Heart left ventricle (tissue), 16 donors: ENCODE results near the gene SNAP47. TPM values are rescaled to one million over a fixed set of nuclear protein-coding genes. Genes with fewer than 3 reads are reported as not detected.

Experiments used
- ATAC-seq, 4 donors: fragments of 200-7000 bp; cut with Tn5 transposase; one replicate each; pipeline ENCODE4 v1.9.1; 2020 to 2022; ENCODE audit warnings: moderate library complexity in 4 of 4, mild to moderate bottlenecking in 3 of 4, moderate number of reproducible peaks in 1 of 4
- DNase-seq, 5 donors: peaks; one replicate each; pipeline ENCODE4 v3.0.0-alpha.2; 2020
- H3K27ac ChIP-seq, 12 donors: fragments of 200-600 bp; sonication (generic) in 4 of 12; one replicate each; pipeline versions ENCODE4 v1.5.0 to v1.8.0; 2016 to 2022; ENCODE audit warnings: mild to moderate bottlenecking in 2 of 12
- H3K27me3 ChIP-seq, 9 donors: fragments of 200-600 bp; sonication (generic) in 2 of 9; one replicate each; pipeline versions ENCODE4 v1.5.1 to v1.8.0; 2016 to 2022; ENCODE audit warnings: mild to moderate bottlenecking in 3 of 9
- H3K36me3 ChIP-seq, 9 donors: fragments of 200-600 bp; sonication (generic) in 2 of 9; one replicate each; pipeline versions ENCODE4 v1.5.0 to v1.8.0; 2018 to 2022; ENCODE audit warnings: mild to moderate bottlenecking in 2 of 9
- H3K4me1 ChIP-seq, 12 donors: fragments of 200-600 bp; sonication (generic) in 4 of 12; one replicate each; pipeline versions ENCODE4 v1.5.0 to v1.8.0; 2016 to 2022; ENCODE audit warnings: mild to moderate bottlenecking in 3 of 12
- H3K4me3 ChIP-seq, 12 donors: fragments of 200-600 bp; sonication (generic) in 4 of 12; one replicate each; pipeline versions ENCODE4 v1.5.0 to v1.8.0; 2017 to 2022; ENCODE audit warnings: mild to moderate bottlenecking in 9 of 12, moderate library complexity in 4 of 12
- H3K9me3 ChIP-seq, 12 donors: fragments of 200-600 bp; sonication (generic) in 4 of 12; one replicate each; pipeline versions ENCODE4 v1.5.0 to v1.8.0; 2016 to 2022; ENCODE audit warnings: mild to moderate bottlenecking in 1 of 12
- CTCF ChIP-seq, 12 donors: fragments of 200-600 bp; sonication (generic) in 4 of 12; IDR thresholded peaks; one replicate each; pipeline versions ENCODE4 v1.5.0 to v1.8.0; 2018 to 2022; ENCODE audit warnings: antibody characterized with exemption in 12 of 12, mild to moderate bottlenecking in 5 of 12
- POLR2A ChIP-seq, 2 donors: fragments of 450-650 bp; IDR thresholded peaks; one replicate each; pipeline ENCODE4 v1.6.1; 2017; ENCODE audit warnings: antibody characterized with exemption in 2 of 2, mild to moderate bottlenecking in 2 of 2, moderate library complexity in 2 of 2
- WGBS, 4 donors: extraction: QIAGEN DNeasy Blood & Tissue Kit in 2 of 4; methylation state at CpG; one replicate each; pipeline versions ENCODE4 v1.1.5 to v1.1.7; 2013 to 2018; 5-methylcytosine and 5-hydroxymethylcytosine counted together
- intact Hi-C, 10 donors: fragments of 100-400 bp; cut with DNase I; formaldehyde crosslinking; loops; one replicate each; pipeline versions ENCODE4 v1.11.1 to v1.14.2; 2022
- polyA plus RNA-seq, 2 donors: library from polyadenylated mRNA; stranded (reverse); fragments of 200-250 nt; gene quantifications; one replicate each; pipeline ENCODE4 v1.2.3, GENCODE V29; 2013
- total RNA-seq, 9 donors: library from RNA; depleted of rRNA in 2 of 9; stranded (reverse); fragments of >200 nt in 2 of 9; fragmentation: NEBNext Ultra II Directional in 3 of 9; extraction: Animal tissue kit (Norgen Biotek cat#: 25700) in 3 of 9; gene quantifications; one replicate each; pipeline versions ENCODE4 v1.1.0 to v1.2.4, GENCODE V29; 2016 to 2023
- donor health status: ischemic (EF 13 %, LVEDD 7.1; RV severe dilation, severe dysfunction).
- donor health status: healthy with polysubstance abuse.
- donor health status: DM: no; HTN: yes; CAD: no.
- donor health status: DM: no; HTN: no; CAD: no.
- donor health status: ischemic (EF 25% LVEDD 6.9; RV normal size, moderate dysfunction).
- donor health status: ischemic (EF 25% LVEDD 5.7; RV mildly dilated, moderate dysfunction).
- donor health status: healthy.
- donor health status: DM: yes; HTN: yes; CAD: no.
- donor health status: ischemic (EF 35%, LVEDD 5.7; RV mildly dilated, moderate dysfunction).
- donor health status: nonischemic (EF 11% LVEDD 7.7; RV severe dilation, severe dysfunction).
- donor health status: DM: yes; HTN: yes; CAD: no.
- donor health status: PGD.
- donor health status: ischemic (EF 29% LVEDD 5.4; RV normal size, mild dysfunction).
- donor health status: nonischemic (EF 23%, LVEDD 6.1; RV moderate dilation, normal function).

SNAP47 gene
- total and polyA plus RNA-seq, 11 donors, result 22.1 to 106 (median 36.7) TPM

DNA sequence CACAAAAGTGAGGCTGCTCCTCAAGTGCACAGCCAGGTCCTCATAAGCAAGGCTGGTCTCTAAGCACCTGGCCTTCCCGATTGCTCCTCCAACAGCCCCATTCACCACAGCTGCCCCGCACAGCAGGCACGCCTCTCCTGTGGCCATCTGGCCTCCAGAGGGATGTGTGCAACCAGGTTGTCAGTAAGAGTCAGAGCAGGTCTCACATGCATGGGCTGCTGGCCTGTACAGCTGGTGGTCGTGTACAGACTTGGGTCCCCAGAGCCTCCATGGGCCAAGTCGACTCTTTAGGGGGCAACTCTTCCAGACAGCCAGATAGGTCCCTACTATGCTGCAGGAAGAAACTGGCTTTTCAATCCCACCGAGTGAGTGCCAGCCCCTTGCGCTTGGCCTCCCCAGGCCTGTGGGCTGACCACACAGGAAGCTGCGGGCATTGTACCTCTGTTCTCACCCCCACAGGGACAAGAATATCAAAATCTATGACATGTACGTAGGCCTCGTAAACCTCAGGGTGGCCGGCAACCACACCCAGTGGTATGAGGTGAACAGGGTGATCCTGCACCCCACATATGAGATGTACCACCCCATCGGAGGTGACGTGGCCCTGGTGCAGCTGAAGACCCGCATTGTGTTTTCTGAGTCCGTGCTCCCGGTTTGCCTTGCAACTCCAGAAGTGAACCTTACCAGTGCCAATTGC, 81.7 kb downstream of the SNAP47 start:
- no peak overlapping the region for H3K4me3 ChIP-seq
- WGBS, 4 donors, result 86 to 94% (median 92%) methylated on average over 12 to 16 of the region's 16 CpGs
- intact Hi-C loops, result no loop called here
- no peak for TF ChIP-seq CTCF (IDR thresholded peaks at IDR 0.05)
- TF ChIP-seq POLR2A (IDR thresholded peaks at IDR 0.05), result no peak
- H3K27ac ChIP-seq, result no peak overlapping the region
- H3K27me3 ChIP-seq, result no peaks in the 10 kb centered on the region
- DNase-seq (no peak), ATAC-seq (no peak)
- H3K9me3 ChIP-seq, result peaks cover 0 to 39% (median 11%) of the 10 kb centered on the region in 12 donors
- no peaks in the 10 kb centered on the region for H3K36me3 ChIP-seq
- no peaks in the 10 kb centered on the region for H3K4me1 ChIP-seq

DNA sequence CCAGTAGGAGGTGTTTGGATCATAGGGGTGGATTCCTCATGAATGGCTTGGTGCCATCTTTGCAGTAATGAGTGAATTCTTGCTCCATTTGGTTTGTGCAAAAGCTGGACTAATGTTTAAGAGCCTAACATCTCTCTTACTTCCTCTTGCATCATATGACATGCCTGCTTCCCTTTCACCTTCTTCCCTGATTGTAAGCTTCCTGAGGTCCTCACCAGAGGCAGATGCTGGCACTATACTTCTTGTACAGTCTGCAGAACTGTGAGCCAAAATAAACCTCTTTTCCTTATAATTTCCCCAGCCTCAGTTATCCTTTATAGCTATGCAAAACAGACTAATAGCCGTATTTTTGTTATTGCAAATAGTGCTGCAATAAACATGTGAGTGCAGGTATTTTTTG, 88.3 kb downstream of the SNAP47 start:
- H3K36me3 ChIP-seq, result no peaks in the 10 kb centered on the region
- WGBS, 4 donors, result 82 to 98% (median 90%) methylated on average over 1 of the region's 1 CpG
- no peaks in the 10 kb centered on the region for H3K4me1 ChIP-seq
- no peak for DNase-seq
- intact Hi-C loops, result no loop called here
- ATAC-seq, result no peak
- H3K27ac ChIP-seq, result no peak overlapping the region
- H3K27me3 ChIP-seq, result peaks cover 0 to 4% (median 0%) of the 10 kb centered on the region in 9 donors
- H3K4me3 ChIP-seq, result no peak overlapping the region
- peaks cover 0 to 26% (median 4%) of the 10 kb centered on the region in 12 donors for H3K9me3 ChIP-seq
- TF ChIP-seq CTCF (IDR thresholded peaks at IDR 0.05) (no peak), POLR2A (IDR thresholded peaks at IDR 0.05) (no peak)

- Histone ChIP-seq H3K36me3 (no peaks in the 10 kb centered on the region), H3K27me3 (peaks cover 0 to 6% (median 0%) of the 10 kb centered on the region in 9 donors), H3K4me1 (no peaks in the 10 kb centered on the region), H3K27ac (no peak overlapping the region), H3K4me3 (no peak overlapping the region), H3K9me3 (peaks cover 0 to 29% (median 5%) of the 10 kb centered on the region in 12 donors)
- ATAC-seq (no peak), DNase-seq (no peak)
- 36 to 48% (median 42%) methylated on average over 2 of the region's 2 CpGs for WGBS, 4 donors
- TF ChIP-seq POLR2A (IDR thresholded peaks at IDR 0.05), result no peak
- no peak for TF ChIP-seq CTCF (IDR thresholded peaks at IDR 0.05)
- intact Hi-C loops, result no loop called here
Observed at GRCh38 chr1:227824204-227824603, 89.0 kb downstream of the SNAP47 start.

DNA sequence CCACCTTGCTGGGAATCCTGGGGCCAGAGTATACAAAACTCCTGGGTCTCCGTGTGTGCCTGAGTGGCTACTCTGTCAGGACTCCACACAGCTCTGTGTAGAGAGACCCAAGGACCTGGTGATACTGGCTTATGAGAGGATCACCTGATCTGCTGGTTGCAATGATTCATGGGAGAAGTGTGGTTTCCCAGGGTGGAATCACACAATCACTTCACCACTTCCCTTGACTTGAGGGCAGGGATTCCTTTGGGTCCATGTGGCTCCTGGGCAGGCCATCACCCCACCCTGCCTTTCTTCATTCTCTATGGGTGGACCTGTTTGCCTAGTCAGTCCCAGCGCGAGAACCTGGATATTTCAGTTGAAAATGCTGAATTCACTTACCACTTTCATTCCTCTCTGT, 93.6 kb downstream of the SNAP47 start:
- no peak for DNase-seq
- TF ChIP-seq POLR2A (IDR thresholded peaks at IDR 0.05) (no peak), CTCF (IDR thresholded peaks at IDR 0.05) (no peak)
- Histone ChIP-seq H3K27ac (no peak overlapping the region), H3K4me3 (no peak overlapping the region), H3K27me3 (peaks cover 0 to 6% (median 0%) of the 10 kb centered on the region in 9 donors), H3K36me3 (no peaks in the 10 kb centered on the region), H3K9me3 (peaks cover 0 to 13% (median 3%) of the 10 kb centered on the region in 12 donors), H3K4me1 (no peaks in the 10 kb centered on the region)
- intact Hi-C loops, result no loop called here
- 72 to 90% (median 86%) methylated on average over 2 to 3 of the region's 3 CpGs for WGBS, 4 donors
- no peak for ATAC-seq

Other genes starting within 250 kb of the SNAP47 start
- gene ZNF678, start 171.9 kb upstream of the SNAP47 start, total RNA-seq, result 1 to 10 TPM; 2.2 to 6.0 (median 3.3) TPM
- gene ZNF678, start 171.9 kb upstream of the SNAP47 start, polyA plus RNA-seq, result 1 to 10 TPM in 1 of 2 donors, under 1 TPM in 1; 0.99 to 2.2 TPM
- gene JMJD4, start 133 bp upstream of the SNAP47 start, total RNA-seq, result 10 to 100 TPM in 7 of 9 donors, 1 to 10 TPM in 2; 7.8 to 14.1 (median 11.5) TPM
- 10 to 100 TPM in 1 of 2 donors, 1 to 10 TPM in 1; 7.9 to 12.6 TPM for gene JMJD4, start 133 bp upstream of the SNAP47 start, polyA plus RNA-seq
- not detected for gene PRSS38, start 80.2 kb downstream of the SNAP47 start, total RNA-seq
- gene PRSS38, start 80.2 kb downstream of the SNAP47 start, polyA plus RNA-seq, result not detected
- 10 to 100 TPM in 4 of 9 donors, 1 to 10 TPM in 4, under 1 TPM in 1; 0.54 to 29.8 (median 2.5) TPM for gene WNT9A, start 212.5 kb downstream of the SNAP47 start, total RNA-seq
- 1 to 10 TPM in 1 of 2 donors, under 1 TPM in 1; 0.54 to 1.3 TPM for gene WNT9A, start 212.5 kb downstream of the SNAP47 start, polyA plus RNA-seq